ENCODE measurements around the gene WDR70.

DNA sequence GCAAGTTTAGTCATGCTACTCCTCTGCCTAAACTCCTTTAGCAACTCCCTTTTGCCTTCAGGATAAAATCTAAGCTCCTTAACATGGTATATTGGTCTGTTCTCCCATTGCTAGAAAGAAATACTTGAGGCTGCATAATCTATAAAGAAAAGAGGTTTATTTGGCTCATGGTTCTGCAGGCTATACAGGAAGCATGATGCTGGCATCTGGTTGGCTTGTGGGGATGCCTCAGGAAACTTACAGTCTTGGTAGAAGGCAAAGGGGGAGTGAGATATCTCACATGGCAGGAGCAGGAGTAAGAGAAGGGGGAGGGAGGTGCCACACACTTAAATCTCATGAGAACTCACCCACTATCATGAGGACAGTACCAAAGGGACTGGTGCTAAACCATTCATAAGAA lies 315.7 kb downstream of the WDR70 start:
- TF ChIP-seq, protein P1, sequence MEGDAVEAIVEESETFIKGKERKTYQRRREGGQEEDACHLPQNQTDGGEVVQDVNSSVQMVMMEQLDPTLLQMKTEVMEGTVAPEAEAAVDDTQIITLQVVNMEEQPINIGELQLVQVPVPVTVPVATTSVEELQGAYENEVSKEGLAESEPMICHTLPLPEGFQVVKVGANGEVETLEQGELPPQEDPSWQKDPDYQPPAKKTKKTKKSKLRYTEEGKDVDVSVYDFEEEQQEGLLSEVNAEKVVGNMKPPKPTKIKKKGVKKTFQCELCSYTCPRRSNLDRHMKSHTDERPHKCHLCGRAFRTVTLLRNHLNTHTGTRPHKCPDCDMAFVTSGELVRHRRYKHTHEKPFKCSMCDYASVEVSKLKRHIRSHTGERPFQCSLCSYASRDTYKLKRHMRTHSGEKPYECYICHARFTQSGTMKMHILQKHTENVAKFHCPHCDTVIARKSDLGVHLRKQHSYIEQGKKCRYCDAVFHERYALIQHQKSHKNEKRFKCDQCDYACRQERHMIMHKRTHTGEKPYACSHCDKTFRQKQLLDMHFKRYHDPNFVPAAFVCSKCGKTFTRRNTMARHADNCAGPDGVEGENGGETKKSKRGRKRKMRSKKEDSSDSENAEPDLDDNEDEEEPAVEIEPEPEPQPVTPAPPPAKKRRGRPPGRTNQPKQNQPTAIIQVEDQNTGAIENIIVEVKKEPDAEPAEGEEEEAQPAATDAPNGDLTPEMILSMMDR (IDR thresholded peaks at IDR 0.05; ENCODE audit: low read depth, low read length, missing input control): no peak
- no peak for TF ChIP-seq HNF4G (IDR thresholded peaks at IDR 0.05)
- TF ChIP-seq FOXA1 (IDR thresholded peaks at IDR 0.05): no peak
- TF ChIP-seq TAF1 (conservative IDR thresholded peaks at IDR 0.05): no peak
- TF ChIP-seq, protein P2, sequence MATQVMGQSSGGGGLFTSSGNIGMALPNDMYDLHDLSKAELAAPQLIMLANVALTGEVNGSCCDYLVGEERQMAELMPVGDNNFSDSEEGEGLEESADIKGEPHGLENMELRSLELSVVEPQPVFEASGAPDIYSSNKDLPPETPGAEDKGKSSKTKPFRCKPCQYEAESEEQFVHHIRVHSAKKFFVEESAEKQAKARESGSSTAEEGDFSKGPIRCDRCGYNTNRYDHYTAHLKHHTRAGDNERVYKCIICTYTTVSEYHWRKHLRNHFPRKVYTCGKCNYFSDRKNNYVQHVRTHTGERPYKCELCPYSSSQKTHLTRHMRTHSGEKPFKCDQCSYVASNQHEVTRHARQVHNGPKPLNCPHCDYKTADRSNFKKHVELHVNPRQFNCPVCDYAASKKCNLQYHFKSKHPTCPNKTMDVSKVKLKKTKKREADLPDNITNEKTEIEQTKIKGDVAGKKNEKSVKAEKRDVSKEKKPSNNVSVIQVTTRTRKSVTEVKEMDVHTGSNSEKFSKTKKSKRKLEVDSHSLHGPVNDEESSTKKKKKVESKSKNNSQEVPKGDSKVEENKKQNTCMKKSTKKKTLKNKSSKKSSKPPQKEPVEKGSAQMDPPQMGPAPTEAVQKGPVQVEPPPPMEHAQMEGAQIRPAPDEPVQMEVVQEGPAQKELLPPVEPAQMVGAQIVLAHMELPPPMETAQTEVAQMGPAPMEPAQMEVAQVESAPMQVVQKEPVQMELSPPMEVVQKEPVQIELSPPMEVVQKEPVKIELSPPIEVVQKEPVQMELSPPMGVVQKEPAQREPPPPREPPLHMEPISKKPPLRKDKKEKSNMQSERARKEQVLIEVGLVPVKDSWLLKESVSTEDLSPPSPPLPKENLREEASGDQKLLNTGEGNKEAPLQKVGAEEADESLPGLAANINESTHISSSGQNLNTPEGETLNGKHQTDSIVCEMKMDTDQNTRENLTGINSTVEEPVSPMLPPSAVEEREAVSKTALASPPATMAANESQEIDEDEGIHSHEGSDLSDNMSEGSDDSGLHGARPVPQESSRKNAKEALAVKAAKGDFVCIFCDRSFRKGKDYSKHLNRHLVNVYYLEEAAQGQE (IDR thresholded peaks at IDR 0.05): no peak
- TF ChIP-seq, protein P3, sequence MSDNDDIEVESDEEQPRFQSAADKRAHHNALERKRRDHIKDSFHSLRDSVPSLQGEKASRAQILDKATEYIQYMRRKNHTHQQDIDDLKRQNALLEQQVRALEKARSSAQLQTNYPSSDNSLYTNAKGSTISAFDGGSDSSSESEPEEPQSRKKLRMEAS (IDR thresholded peaks at IDR 0.05): no peak
- TF ChIP-seq, protein P4, sequence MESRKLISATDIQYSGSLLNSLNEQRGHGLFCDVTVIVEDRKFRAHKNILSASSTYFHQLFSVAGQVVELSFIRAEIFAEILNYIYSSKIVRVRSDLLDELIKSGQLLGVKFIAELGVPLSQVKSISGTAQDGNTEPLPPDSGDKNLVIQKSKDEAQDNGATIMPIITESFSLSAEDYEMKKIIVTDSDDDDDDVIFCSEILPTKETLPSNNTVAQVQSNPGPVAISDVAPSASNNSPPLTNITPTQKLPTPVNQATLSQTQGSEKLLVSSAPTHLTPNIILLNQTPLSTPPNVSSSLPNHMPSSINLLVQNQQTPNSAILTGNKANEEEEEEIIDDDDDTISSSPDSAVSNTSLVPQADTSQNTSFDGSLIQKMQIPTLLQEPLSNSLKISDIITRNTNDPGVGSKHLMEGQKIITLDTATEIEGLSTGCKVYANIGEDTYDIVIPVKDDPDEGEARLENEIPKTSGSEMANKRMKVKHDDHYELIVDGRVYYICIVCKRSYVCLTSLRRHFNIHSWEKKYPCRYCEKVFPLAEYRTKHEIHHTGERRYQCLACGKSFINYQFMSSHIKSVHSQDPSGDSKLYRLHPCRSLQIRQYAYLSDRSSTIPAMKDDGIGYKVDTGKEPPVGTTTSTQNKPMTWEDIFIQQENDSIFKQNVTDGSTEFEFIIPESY (IDR thresholded peaks at IDR 0.05): no peak
- no peak for TF ChIP-seq RXRA (IDR thresholded peaks at IDR 0.05)
- TF ChIP-seq GABPA (IDR thresholded peaks at IDR 0.05 in 1 of 2, conservative IDR thresholded peaks at IDR 0.05 in 1 of 2): no peak

Data from liver (tissue), 3 donors.